Aorta (tissue), 5 donors: ENCODE measurements around the gene MEOX1. TPM values are rescaled to one million over a fixed set of nuclear protein-coding genes. Genes with fewer than 3 reads are reported as not detected.
"Not testable (repeated sequence)": the region's sequence is repeated elsewhere in the genome, so short reads cannot be mapped to it uniquely, and the experiment has no call there.

Experiments
- ATAC-seq: fragments of 200-7000 bp; cut with Tn5 transposase; one replicate; pipeline ENCODE4 v1.9.1; 2022; ENCODE audit warnings: moderate library complexity; ENCODE audit not compliant: low FRiP score
- DNase-seq, 2 donors: peaks; one replicate each; pipeline ENCODE4 v3.0.0-alpha.2; 2020
- H3K27ac ChIP-seq, 2 donors: one replicate each; pipeline ENCODE4 v1.5.1; 2013; ENCODE audit warnings: low read length in 2 of 2, mild to moderate bottlenecking in 2 of 2, moderate library complexity in 2 of 2, control low read depth in 1 of 2, inconsistent platforms in 1 of 2, low read depth in 1 of 2
- H3K27me3 ChIP-seq, 2 donors: one replicate each; pipeline ENCODE4 v1.6.1; 2013; ENCODE audit warnings: control low read depth in 1 of 2, low read length in 1 of 2, mild to moderate bottlenecking in 1 of 2, moderate library complexity in 1 of 2; ENCODE audit not compliant: insufficient read depth in 2 of 2, control insufficient read depth in 1 of 2
- H3K36me3 ChIP-seq, 2 donors: one replicate each; pipeline ENCODE4 v1.6.1; 2013; ENCODE audit warnings: control low read depth in 1 of 2, low read length in 1 of 2, mild to moderate bottlenecking in 1 of 2; ENCODE audit not compliant: insufficient read depth in 2 of 2, control insufficient read depth in 1 of 2
- H3K4me1 ChIP-seq, 2 donors: one replicate each; pipeline ENCODE4 v1.6.1; 2013; ENCODE audit warnings: low read length in 2 of 2, control low read depth in 1 of 2, mild to moderate bottlenecking in 1 of 2, moderate library complexity in 1 of 2; ENCODE audit not compliant: insufficient read depth in 2 of 2, control insufficient read depth in 1 of 2
- H3K4me3 ChIP-seq, 2 donors: one replicate each; pipeline ENCODE4 v1.5.1; 2013; ENCODE audit warnings: low read length in 2 of 2, control low read depth in 1 of 2, mild to moderate bottlenecking in 1 of 2
- H3K9me3 ChIP-seq: one replicate; pipeline ENCODE4 v1.6.1; 2013; ENCODE audit warnings: mild to moderate bottlenecking, low read length; ENCODE audit not compliant: control insufficient read depth
- WGBS, 2 donors: extraction: QIAGEN DNeasy Blood & Tissue Kit; methylation state at CpG; one replicate each; pipeline ENCODE4 v1.1.7; 2013; 5-methylcytosine and 5-hydroxymethylcytosine counted together
- intact Hi-C, 2 donors: fragments of 100-400 bp; cut with DNase I; formaldehyde crosslinking; loops; one replicate each; pipeline versions ENCODE4 v1.14.2 to v1.15.0; 2022
- polyA plus RNA-seq, 2 donors: library from polyadenylated mRNA; stranded (reverse); fragments of 200-250 nt; gene quantifications; one replicate each; pipeline ENCODE4 v1.2.3, GENCODE V29; 2013
- total RNA-seq, 2 donors: library from RNA; stranded (reverse); fragmentation: NEBNext Ultra II Directional; extraction: Animal tissue kit (Norgen Biotek cat#: 25700); gene quantifications; one replicate each; pipeline ENCODE4 v1.2.1, GENCODE V29; 2021
- donor health status: healthy with polysubstance abuse.
- donor health status: Bipolar disorder and iron deficiency.
- donor health status: DM: no; HTN: no; CAD: no.
- donor health status: DM: no; HTN: no; CAD: no.
- donor health status: DM: yes; HTN: yes; CAD: no.

Gene MEOX1
- total and polyA plus RNA-seq, 4 donors = 0.41 to 32.9 (median 3.7) TPM

DNA sequence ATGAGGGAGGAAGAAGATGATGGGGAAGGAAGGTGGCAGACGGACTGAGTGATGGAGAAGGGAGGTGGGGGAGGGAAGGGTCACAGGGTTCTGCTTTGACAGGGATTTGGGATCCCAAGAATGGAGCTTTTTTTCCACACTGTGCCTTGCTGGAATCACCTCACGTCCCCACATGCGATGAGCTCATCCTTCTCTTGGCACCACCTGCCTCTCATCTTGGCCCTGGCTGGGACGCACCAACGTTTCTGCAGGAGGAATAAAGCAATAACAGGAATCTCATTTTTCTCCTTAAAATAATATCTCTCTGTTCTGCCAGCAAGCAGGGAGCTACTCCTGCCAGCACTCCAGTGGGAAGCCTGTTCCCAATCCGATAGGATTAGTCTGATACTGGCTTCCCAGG lies 47.8 kb downstream of the MEOX1 start:
- no peaks in the 10 kb centered on the region for H3K36me3 ChIP-seq
- ATAC-seq (no peak), DNase-seq (no peak)
- no peaks in the 10 kb centered on the region for H3K4me1 ChIP-seq
- no peak overlapping the region for H3K27ac ChIP-seq
- no peaks in the 10 kb centered on the region for H3K27me3 ChIP-seq
- no peak overlapping the region for H3K4me3 ChIP-seq
- peaks cover 2% of the 10 kb centered on the region for H3K9me3 ChIP-seq
- intact Hi-C loops = no loop called here
- 12 to 19% methylated on average over 6 of the region's 6 CpGs for WGBS, 2 donors

DNA sequence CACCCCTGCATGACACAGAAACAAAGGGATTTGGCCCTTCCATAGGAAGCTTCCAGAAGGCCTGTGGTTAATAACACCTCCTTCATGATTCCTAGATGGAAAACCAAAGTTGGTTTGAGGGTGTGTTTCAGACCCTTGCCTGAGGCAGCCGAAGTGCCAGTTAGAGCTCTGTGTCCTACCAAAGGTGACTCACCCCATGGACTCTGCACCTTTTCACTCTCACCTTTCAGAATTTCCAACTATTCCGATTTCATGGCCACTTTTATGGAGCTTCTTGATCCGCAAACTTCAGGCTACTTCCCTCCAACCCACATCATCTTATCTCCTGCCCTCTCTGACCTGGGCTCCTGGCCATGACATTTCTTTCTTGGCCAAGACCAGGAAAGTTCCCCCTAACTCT lies 49.2 kb downstream of the MEOX1 start:
- Histone ChIP-seq H3K27ac (no peak overlapping the region), H3K27me3 (no peaks in the 10 kb centered on the region), H3K9me3 (peaks cover 2% of the 10 kb centered on the region), H3K4me1 (no peaks in the 10 kb centered on the region), H3K4me3 (no peak overlapping the region), H3K36me3 (no peaks in the 10 kb centered on the region)
- ATAC-seq (no peak), DNase-seq (no peak)
- intact Hi-C loops = no loop called here
- WGBS, 2 donors = 93 to 98% methylated on average over 3 of the region's 3 CpGs

DNA sequence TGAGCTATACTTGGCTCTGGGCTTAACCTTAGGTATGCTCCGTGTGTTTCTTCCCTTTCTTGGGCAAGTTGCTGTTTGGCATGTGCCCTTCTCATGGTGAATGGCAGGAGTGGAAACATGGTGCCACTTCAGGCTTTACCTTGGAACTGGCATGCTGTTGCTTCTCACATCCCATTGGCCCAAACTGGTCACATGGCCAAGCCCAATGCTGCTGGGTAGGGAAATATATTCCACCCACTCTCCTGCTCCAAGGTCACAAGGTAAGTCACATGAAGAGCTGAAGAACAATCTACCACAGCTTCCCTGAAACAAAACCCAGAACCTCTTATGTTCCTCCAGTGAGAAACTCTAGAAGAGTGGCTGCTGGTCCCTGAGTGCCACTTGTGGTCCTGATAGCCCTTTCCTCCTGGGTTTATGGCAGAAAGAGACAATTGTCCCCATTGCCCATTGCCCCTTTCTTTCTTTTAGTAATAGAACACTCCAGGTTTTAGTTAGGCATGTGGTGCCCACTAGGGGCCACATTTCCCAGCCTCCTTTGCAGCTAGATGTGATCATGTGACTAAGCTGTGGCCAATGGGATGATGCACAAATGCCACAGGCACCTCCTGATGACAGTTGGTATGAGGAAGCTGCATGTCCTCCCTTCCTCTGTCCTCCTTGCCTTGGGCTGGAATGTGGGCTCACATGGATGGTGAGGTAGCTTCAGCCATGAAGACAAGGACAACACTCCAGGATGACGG lies 50.3 kb downstream of the MEOX1 start:
- Histone ChIP-seq H3K27me3 (no peaks in the 10 kb centered on the region), H3K4me1 (no peaks in the 10 kb centered on the region), H3K9me3 (peaks cover 2% of the 10 kb centered on the region), H3K4me3 (no peak overlapping the region), H3K36me3 (no peaks in the 10 kb centered on the region), H3K27ac (no peak overlapping the region)
- 71 to 77% methylated on average over 2 of the region's 2 CpGs for WGBS, 2 donors
- DNase-seq (no peak), ATAC-seq (no peak)
- intact Hi-C loops = no loop called here

DNA sequence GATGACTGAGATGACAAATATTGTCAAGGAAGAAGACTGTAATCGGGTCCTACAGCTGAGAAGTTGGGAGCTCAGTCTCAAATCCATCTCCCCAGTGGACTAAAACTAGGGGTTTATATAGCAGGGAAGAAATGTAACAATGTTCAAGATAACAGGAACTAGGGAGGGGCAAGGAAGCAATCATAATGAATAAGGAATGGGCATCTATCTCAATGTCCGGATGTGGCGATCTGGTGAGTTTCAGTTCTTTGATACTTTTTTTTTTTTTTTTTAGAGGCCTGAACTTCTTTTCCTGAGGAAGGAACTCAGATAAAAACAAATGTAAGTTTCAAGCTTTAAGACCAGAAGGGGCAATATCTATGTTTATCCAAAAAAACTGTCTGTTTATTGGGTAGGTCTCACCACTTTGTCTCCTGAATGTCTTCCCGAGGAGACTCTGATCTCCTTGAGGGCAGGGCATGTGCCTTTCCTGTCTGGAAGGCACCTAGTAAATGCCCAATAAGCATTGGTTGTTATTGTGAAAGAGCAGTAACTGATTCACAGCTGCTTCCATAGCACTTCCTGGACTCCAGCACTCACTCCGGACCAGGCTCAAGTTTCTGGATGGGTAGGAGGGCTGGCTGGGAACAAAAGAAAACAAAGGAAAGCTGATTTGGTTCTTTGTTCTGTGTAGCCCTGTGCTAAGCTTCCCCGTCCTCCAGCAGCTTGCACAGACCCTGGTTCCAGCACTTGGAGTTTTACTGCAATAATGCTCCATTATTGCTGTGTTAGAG lies 51.9 kb downstream of the MEOX1 start:
- H3K4me1 ChIP-seq = no peaks in the 10 kb centered on the region
- no peak for DNase-seq
- no peak overlapping the region for H3K27ac ChIP-seq
- ATAC-seq = no peak
- H3K4me3 ChIP-seq = no peak overlapping the region
- intact Hi-C loops = no loop called here
- H3K36me3 ChIP-seq = no peaks in the 10 kb centered on the region
- 91 to 92% methylated on average over 6 of the region's 6 CpGs for WGBS, 2 donors
- H3K27me3 ChIP-seq = no peaks in the 10 kb centered on the region
- peaks cover 2% of the 10 kb centered on the region for H3K9me3 ChIP-seq

DNA sequence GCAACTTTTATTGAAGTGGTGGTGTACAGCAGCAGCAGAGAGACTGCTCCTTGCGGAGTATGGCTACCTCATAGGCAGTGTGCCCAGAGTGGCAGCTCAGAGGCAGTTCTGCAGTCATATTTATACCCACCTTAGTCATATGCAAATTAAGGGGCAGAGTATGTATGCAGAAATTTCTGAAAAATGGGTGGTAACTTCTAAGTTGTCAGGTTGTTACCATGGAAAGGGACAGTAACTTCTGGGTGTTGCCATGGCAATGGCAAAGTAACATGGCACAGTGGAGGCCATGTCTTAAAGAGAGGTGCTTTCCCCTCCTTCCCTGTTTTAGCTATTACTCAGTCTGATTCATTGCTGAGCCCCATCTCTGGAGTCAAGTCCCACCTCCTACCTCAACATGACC lies 53.4 kb downstream of the MEOX1 start:
- no peak for ATAC-seq
- H3K27me3 ChIP-seq = no peaks in the 10 kb centered on the region
- no peak overlapping the region for H3K27ac ChIP-seq
- H3K36me3 ChIP-seq = no peaks in the 10 kb centered on the region
- DNase-seq = no peak
- WGBS, 2 donors = 84 to 93% methylated on average over 1 of the region's 1 CpG
- intact Hi-C loops = no loop called here
- peaks cover 2% of the 10 kb centered on the region for H3K9me3 ChIP-seq
- no peak overlapping the region for H3K4me3 ChIP-seq
- no peaks in the 10 kb centered on the region for H3K4me1 ChIP-seq

DNA sequence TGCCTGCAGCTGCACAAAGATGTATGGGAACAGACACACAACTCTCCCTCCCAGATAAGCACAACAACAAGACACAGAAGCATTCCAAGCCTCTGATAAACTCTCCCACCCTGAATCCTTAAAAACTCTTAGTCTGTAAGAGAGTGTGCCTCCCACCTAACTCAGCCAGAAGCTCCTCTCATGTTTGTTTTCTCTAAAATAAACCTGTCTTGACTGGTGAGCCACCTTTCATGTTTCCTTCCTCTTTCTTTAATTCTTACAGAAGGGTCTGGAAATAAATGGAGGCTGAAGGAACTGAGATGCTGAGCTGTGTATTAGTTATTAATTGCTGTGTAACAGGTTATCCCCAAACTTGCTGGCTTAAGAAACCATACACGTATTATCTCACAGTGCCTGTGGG lies 57.2 kb downstream of the MEOX1 start:
- Histone ChIP-seq H3K4me1 (no peaks in the 10 kb centered on the region), H3K36me3 (no peaks in the 10 kb centered on the region), H3K4me3 (no peak overlapping the region), H3K27ac (no peak overlapping the region), H3K9me3 (no peaks in the 10 kb centered on the region), H3K27me3 (no peaks in the 10 kb centered on the region)
- ATAC-seq = no peak
- no peak for DNase-seq
- intact Hi-C loops = no loop called here
- WGBS, 2 donors = 95 to 100% methylated on average over 1 of the region's 1 CpG

DNA sequence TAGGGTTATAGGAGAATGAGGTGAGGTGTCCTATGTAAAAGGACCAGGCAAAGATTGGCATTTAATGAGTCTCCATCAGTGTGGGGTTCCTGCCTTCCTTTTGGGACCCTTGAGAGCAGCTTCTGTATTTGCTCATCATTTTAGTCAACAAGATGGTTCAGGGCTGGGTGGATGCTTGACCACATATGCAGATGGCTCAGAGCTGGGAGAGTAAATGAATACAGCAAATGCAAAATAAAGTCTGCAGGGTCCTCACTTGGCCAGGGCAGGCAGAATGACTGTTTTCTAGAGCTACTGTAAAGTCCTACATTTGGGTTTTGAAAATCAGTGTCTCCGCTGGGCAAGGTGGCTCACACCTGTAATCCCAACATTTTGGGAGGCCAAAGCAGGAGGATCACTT lies 58.4 kb downstream of the MEOX1 start:
- no peaks in the 10 kb centered on the region for H3K36me3 ChIP-seq
- DNase-seq (no peak), ATAC-seq (no peak)
- H3K27ac ChIP-seq = no peak overlapping the region
- H3K27me3 ChIP-seq = no peaks in the 10 kb centered on the region
- intact Hi-C loops = no loop called here
- no peaks in the 10 kb centered on the region for H3K4me1 ChIP-seq
- H3K9me3 ChIP-seq = no peaks in the 10 kb centered on the region
- 97 to 100% methylated on average over 1 of the region's 1 CpG for WGBS, 2 donors
- no peak overlapping the region for H3K4me3 ChIP-seq

DNA sequence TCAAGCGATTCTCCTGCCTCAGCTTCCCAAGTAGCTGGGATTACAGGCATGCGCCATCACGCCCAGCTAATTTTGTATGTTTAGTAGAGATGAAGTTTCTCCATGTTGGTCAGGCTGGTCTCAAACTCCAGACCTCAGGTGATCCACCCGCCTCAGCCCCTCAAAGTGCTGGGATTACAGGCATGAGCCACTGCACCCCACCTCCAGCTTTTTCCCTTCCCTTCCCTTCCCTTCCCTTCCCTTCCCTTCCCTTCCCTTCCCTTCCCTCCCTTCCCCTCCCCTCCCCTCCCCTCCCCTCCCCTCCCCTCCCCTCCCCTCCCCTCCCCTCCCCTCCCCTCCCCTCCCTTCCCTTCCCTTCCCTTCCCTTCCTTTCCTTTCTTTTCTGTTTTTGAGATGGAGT lies 59.2 kb downstream of the MEOX1 start:
- H3K27me3 ChIP-seq, H3K27ac ChIP-seq, H3K36me3 ChIP-seq, H3K9me3 ChIP-seq, H3K4me1 ChIP-seq, ATAC-seq, intact Hi-C loops, DNase-seq, H3K4me3 ChIP-seq: not testable (repeated sequence)
- 93 to 98% methylated on average over 4 of the region's 4 CpGs for WGBS, 2 donors
